ENCODE measurements around the gene ODC1. TPM values are rescaled to one million over a fixed set of nuclear protein-coding genes. Genes with fewer than 3 reads are reported as not detected.

The ODC1 gene
- total RNA-seq, 1 donor from 2014 or later = 715 TPM

DNA sequence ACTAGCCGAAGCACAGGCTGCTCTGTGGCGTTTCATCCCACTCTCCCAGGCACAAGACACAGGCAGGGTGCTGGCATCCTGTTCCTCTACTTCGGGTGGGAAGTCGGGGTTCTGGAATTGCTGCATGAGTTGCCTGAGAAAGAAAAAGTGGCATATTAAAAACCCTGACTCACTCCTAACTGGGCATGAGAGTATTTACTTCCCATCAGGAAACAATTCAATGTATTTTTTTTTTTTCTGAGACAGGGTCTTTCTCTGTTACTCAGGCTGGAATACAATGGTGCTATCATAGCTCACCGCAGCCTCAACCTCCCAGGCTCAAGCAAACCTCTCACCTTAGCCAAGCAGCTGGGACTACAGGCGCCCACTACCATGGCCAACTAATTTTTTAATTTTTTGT, 7.4 kb downstream of the ODC1 start:
- no peak for FAIRE-seq
- TF ChIP-seq, protein P1, sequence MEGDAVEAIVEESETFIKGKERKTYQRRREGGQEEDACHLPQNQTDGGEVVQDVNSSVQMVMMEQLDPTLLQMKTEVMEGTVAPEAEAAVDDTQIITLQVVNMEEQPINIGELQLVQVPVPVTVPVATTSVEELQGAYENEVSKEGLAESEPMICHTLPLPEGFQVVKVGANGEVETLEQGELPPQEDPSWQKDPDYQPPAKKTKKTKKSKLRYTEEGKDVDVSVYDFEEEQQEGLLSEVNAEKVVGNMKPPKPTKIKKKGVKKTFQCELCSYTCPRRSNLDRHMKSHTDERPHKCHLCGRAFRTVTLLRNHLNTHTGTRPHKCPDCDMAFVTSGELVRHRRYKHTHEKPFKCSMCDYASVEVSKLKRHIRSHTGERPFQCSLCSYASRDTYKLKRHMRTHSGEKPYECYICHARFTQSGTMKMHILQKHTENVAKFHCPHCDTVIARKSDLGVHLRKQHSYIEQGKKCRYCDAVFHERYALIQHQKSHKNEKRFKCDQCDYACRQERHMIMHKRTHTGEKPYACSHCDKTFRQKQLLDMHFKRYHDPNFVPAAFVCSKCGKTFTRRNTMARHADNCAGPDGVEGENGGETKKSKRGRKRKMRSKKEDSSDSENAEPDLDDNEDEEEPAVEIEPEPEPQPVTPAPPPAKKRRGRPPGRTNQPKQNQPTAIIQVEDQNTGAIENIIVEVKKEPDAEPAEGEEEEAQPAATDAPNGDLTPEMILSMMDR (IDR thresholded peaks at IDR 0.05; ENCODE audit: insufficient read depth, low read length, severe bottlenecking) = no peak
- H3K36me3 ChIP-seq (ENCODE audit: control insufficient read depth, insufficient read depth, low read length) = peaks cover 26% of the 10 kb centered on the region
- no peak overlapping the region for H3K4me3 ChIP-seq (ENCODE audit: low read depth, low read length)
- H3K27me3 ChIP-seq (ENCODE audit: control insufficient read depth, insufficient read depth, low read length) = no peaks in the 10 kb centered on the region
- DNase-seq (ENCODE audit: low read depth) = no peak

DNA sequence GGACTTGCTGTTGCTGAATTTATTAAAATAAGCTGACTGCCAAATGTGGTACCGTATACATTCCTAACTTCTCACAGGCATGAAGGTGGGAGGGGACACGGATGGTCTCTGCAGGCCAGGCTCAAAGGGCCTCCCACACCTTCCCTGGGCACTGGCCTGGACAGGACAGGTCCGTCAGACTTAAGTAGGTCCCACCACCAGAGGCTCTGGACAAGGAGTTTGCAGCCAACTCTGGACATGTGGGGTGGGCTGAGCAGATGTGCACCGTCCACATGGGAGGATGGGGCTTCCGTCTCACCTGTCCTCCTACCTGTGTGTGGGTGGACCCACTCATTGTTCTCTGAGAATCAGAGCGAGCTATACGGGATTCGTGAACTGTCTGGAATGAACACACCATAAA, 8.2 kb downstream of the ODC1 start:
- Histone ChIP-seq H3K36me3 (ENCODE audit: control insufficient read depth, insufficient read depth, low read length) (peaks cover 25% of the 10 kb centered on the region), H3K27me3 (ENCODE audit: control insufficient read depth, insufficient read depth, low read length) (no peaks in the 10 kb centered on the region), H3K4me3 (ENCODE audit: low read depth, low read length) (no peak overlapping the region)
- DNase-seq (ENCODE audit: low read depth) (no peak), FAIRE-seq (no peak)
- TF ChIP-seq, protein P1 (IDR thresholded peaks at IDR 0.05; ENCODE audit: insufficient read depth, low read length, severe bottlenecking) = no peak

DNA sequence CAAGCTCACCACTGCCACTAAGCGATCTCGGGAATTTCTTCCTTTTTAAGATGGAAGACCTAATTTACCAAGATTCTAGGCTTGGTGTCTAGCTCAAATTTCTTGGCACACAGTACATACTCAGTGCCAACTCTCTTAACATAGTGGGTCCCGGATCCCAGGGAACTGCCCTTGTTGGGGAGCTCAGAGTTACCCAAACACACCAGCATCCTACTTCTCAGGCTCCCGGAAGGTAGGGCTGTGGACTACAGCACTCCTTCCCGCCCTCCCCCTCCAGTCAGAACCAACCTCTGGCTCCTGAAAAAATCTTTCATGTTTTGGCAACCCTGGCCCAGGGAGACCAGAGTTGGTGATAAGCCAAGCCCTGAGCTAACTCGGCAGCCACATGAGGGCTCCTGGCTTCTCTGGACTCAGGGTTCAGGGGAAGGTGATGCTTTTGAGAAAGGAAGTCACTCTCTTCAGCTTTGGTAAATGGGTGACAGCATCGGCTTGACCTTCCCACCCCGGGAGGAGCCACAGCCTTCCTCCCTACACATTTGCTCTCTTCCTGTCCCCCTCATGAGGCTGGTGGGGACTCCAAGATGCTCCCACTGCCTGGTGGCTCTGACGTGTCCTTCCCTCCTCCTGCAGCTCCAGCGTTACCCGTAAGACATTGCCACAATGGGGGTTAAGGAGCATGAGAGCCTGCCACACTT, 8.8 kb downstream of the ODC1 start:
- H3K36me3 ChIP-seq (ENCODE audit: control insufficient read depth, insufficient read depth, low read length) = peaks cover 23% of the 10 kb centered on the region
- FAIRE-seq (no peak), DNase-seq (ENCODE audit: low read depth) (no peak)
- H3K27me3 ChIP-seq (ENCODE audit: control insufficient read depth, insufficient read depth, low read length) = no peaks in the 10 kb centered on the region
- H3K4me3 ChIP-seq (ENCODE audit: low read depth, low read length) = no peak overlapping the region
- TF ChIP-seq, protein P1 (IDR thresholded peaks at IDR 0.05; ENCODE audit: insufficient read depth, low read length, severe bottlenecking) = no peak

DNA sequence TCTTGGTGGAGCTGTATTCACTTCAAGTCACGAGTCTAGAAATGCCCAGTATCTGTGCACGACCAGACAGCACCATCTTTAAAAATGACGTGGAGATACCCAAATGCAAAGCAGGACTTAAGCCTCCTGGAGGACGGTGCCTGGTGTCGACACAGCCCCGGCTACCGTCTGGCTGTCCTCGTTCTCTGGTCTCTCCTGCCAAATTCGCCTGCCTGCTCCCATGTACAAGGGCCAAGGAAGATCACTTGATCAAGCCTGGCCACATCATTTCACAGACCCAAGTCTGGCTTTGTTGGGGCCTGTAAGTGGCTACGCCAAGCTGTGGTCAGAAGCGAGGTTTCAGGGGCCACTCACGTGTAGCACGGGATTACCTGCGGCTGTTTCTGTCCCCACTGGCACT, 9.4 kb downstream of the ODC1 start:
- FAIRE-seq (no peak), DNase-seq (ENCODE audit: low read depth) (no peak)
- no peak overlapping the region for H3K4me3 ChIP-seq (ENCODE audit: low read depth, low read length)
- TF ChIP-seq, protein P1 (IDR thresholded peaks at IDR 0.05; ENCODE audit: insufficient read depth, low read length, severe bottlenecking) = no peak
- H3K36me3 ChIP-seq (ENCODE audit: control insufficient read depth, insufficient read depth, low read length) = peaks cover 20% of the 10 kb centered on the region
- no peaks in the 10 kb centered on the region for H3K27me3 ChIP-seq (ENCODE audit: control insufficient read depth, insufficient read depth, low read length)

DNA sequence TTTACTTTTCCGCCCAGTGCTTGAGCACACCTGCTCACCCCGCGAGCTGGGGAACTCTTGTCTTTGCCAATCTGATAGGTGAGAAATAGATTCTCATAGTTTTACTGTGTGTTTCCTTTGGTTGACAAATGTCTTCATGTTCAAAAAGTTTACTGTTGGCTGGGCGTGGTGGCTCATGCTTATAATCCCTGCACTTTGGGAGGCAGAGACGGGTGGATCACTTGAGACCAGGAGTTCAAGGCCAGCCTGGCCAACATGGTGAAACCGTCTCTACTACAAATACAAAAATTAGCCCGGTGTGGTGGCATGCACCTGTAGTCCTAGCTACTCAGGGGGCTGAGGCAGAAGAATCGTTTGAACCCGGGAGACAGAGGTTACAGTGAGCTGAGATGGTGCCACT, 10.3 kb downstream of the ODC1 start:
- Histone ChIP-seq H3K27me3 (ENCODE audit: control insufficient read depth, insufficient read depth, low read length) (no peaks in the 10 kb centered on the region), H3K4me3 (ENCODE audit: low read depth, low read length) (no peak overlapping the region), H3K36me3 (ENCODE audit: control insufficient read depth, insufficient read depth, low read length) (peaks cover 14% of the 10 kb centered on the region)
- TF ChIP-seq, protein P1 (IDR thresholded peaks at IDR 0.05; ENCODE audit: insufficient read depth, low read length, severe bottlenecking) = no peak
- no peak for FAIRE-seq
- DNase-seq (ENCODE audit: low read depth) = no peak

DNA sequence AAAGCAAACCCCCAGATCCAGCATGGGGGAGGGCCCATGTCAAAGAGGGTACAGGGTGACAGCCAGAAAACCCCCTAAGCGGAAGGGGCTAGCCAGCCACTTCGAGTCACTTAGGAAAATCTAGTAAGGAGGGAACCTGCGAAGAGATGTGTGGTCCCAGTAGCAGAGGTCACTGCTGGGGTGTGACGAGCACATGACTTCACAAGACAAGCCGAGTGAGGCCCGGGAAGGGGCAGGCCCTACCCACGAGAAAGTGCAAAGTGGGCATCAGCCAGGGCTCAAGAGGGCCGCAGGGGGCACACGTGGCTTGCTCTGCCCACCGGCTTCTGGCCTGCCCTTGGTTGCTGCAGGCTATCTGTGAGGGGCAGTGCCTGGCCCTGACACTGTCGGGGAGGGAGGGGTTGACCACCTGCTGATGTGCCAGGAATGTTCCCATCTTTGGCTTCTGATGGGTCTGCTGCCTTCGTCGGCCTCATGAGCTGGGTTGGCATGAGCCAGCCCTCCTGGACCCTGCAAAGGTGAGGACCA, 11.5 kb downstream of the ODC1 start:
- Histone ChIP-seq H3K4me3 (ENCODE audit: low read depth, low read length) (no peak overlapping the region), H3K36me3 (ENCODE audit: control insufficient read depth, insufficient read depth, low read length) (peaks cover 8% of the 10 kb centered on the region), H3K27me3 (ENCODE audit: control insufficient read depth, insufficient read depth, low read length) (no peaks in the 10 kb centered on the region)
- TF ChIP-seq, protein P1 (IDR thresholded peaks at IDR 0.05; ENCODE audit: insufficient read depth, low read length, severe bottlenecking) = no peak
- FAIRE-seq (no peak), DNase-seq (ENCODE audit: low read depth) (no peak)
